HG03342 (cell line): ENCODE measurements around the gene CD72.

Experiments
- ATAC-seq: cut with Tn5 transposase; IDR thresholded peaks from one replicate; pipeline ENCODE4 v1.9.1; 2021; ENCODE audit warnings: mild to moderate bottlenecking, moderate library complexity; ENCODE audit not compliant: unreplicated experiment

The CD72 gene

DNA sequence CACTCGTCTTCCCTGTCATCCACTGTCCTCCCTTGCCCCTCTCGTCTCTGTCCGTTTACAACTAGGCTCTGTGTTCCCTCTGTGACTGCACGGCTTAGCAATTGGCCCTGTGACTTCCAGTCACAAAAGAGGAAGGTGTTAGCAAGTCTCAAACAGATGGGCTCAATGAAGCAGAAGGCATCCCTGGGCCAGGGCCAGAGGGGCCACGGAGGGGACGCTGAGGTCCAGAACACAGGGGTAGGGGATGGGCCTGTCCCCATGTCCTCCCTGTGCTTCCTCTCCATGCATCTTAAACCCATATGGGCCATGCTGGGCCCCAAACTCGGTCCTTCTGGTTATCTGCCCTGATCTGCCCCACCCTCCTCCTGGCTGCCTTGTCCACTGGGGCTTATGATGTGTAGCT is at the start of gene CD72:
CD72 (minus strand) TSS at position 89 of the 403 bp plus-strand sequence. CDS start 110 bp downstream, outside the sequence.
- ATAC-seq: no peak

- no peak for ATAC-seq
Measured at GRCh38 chr9:35667939-35668338, 49.7 kb upstream of the CD72 start.

GRCh38 chr9:35666549-35666948 is 48.3 kb upstream of the CD72 start:
- no peak for ATAC-seq

DNA sequence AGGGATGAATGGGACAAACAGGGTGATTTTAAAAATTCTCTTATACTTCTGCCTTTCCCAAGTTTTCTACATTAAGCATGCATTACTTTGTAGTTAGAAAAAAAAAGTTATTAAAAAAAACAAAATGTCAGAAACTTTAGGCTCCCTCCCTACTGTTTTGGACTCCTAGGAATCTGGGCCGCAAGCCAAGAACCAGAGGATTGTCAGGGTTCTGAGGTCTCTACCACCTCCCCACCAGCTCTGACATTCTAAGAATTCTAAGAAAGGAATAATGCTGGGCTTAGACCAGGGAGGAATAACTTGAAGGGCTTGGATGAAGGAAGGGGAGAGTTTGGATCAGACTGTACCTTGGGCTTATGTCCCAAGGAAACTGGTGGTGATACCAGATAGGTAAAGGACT is 47.8 kb upstream of the CD72 start:
- no peak for ATAC-seq

DNA sequence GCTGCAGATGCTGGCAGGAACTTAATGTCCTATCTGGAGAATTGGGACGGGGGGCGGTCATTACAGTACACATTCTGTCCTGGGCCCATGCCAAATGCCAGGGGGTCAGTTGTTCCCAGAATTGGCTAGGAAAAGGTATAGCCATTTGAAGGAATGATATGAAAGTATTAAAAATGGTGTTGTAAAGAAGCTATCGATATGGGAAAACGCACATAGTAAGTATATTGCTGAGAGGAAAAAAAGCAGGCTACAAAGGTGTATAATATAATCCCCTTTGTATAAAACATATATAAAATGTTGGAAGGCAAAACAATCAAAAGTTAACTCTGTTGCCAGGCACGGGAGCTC is 47.2 kb upstream of the CD72 start:
- ATAC-seq: no peak

DNA sequence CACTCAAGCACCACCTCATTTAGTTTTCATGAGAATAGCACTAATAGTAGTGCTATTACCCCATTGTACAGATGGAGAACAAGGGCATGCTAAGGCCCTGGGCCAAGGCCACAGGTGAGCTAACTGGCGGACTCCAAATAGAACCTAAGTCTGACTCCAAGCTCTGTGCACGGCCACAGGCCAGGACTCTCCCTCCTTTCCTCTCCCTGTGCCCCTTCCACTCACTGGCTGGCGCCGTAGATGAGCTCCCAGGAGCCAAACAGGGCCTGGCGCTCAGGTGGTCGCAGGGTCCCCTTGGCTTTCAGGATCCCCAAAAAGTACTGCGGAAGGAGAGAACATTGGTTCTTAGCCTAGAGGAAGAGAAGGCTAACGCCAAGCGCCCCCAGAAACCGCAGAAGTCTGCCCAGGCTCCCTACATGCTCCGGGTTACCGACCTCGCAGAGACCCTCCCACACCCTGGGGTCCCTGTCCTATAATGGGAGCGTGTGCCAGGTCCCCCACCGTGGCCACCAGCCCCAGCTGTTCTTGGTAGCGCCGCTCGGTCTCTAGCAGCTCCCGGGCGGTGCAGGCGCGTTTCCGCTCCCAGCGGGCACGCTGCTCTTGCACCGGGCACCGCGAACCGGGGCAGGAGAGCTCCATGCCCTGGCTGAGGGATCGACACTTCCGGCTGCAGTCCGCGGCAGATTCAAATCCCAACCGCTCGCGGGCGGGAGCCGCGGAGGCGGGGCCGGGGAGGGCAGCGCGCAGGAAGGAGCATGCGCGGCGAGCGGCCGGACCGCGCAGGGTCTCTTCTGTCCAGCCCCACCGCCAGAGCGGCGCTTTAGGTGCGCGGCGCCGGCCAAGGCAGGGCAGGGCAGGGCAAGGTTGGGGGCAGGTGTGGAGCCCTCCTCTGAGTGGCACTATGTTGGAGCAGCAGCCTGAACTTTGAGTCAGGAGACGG is 46.6 kb upstream of the CD72 start, which contains the start of gene ARHGEF39:
ARHGEF39 (minus strand) TSS at position 665 of the 940 bp plus-strand sequence; CDS start at position 639, 26 bp downstream.
- ATAC-seq: peak; percentile 73

DNA sequence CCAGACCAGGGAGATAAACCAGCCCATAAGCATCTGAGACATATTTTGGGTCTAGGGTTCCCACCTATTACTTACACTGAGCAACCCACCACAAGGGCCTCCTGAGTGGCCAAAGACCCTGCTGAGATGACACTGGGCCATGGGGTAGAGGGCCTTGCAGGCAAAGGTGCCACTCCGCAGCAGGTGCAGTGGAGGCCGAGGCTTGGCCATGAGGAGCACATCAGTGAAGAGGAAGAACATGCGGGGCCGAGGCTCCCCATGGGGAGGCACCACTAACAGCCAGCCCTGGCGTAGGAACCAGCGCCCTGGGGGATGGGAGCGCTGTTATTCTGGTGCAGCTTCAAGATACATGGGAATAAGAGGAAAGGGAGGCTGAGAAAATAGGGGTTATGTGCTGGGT is 44.2 kb upstream of the CD72 start:
- ATAC-seq: no peak

DNA sequence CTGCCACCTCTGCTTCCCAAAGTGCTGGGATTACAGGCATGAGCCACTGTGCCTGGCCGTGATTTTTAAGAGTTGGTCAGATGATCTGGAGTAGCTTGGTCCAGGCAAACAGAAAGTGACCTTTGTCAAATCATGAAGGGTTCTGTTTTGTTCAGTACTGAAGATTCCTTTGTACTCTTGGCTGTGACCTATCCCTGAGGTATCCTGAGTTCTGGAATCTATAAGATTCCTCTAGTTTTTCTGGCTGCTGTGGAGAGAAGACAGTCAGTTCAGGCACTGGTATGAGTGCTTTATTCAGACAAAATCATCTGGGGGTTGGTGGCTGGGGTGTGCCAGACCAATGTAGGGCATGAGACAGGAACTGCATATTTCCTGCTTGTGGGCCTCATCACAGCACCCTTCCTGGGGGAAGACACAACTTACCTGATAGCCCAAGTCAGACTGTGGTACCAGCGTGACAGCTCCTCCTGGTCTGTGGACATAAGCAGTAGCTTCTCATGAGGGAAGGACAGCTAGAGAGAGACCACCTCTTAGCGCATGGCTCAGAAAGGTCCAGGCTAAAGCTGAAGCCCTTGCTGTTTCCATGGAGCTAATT is 43.6 kb upstream of the CD72 start:
- no peak for ATAC-seq

DNA sequence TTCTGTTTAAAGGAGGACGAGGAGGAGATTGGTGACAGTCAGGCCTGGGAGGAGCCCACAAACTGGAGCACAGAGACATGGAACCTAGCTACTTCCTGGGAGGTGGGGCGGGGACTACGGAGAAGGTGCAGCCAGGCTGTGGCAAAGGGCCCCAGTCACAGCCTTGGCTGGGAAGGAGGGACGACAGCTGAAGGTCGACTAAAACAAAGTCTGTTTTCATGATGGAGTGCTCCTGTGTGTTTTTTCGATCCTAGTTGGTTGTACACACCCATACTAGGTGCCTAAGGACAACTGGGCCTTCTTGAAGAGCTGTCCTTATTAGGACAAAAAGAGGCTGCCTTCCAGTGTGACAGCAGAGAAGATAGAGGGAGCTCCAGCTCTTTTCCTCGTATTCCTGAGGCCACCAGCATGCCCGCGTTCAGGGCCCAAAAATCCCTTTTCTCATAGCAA is 42.8 kb upstream of the CD72 start:
- no peak for ATAC-seq

GRCh38 chr9:35659340-35659739 is 41.1 kb upstream of the CD72 start:
- no peak for ATAC-seq

DNA sequence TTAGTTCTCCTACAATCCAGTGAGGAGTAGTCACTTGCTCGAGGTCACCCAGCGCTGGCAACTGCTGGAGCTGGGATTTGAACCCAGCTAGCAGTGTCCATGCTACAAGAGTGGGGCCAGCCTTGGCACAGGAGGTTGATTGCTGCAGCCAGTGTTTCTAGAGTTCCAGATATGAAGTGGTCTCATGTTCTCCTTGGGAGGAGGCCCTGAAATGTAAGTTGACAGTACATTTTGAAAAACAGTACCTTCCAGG is 40.7 kb upstream of the CD72 start:
- ATAC-seq: no peak

DNA sequence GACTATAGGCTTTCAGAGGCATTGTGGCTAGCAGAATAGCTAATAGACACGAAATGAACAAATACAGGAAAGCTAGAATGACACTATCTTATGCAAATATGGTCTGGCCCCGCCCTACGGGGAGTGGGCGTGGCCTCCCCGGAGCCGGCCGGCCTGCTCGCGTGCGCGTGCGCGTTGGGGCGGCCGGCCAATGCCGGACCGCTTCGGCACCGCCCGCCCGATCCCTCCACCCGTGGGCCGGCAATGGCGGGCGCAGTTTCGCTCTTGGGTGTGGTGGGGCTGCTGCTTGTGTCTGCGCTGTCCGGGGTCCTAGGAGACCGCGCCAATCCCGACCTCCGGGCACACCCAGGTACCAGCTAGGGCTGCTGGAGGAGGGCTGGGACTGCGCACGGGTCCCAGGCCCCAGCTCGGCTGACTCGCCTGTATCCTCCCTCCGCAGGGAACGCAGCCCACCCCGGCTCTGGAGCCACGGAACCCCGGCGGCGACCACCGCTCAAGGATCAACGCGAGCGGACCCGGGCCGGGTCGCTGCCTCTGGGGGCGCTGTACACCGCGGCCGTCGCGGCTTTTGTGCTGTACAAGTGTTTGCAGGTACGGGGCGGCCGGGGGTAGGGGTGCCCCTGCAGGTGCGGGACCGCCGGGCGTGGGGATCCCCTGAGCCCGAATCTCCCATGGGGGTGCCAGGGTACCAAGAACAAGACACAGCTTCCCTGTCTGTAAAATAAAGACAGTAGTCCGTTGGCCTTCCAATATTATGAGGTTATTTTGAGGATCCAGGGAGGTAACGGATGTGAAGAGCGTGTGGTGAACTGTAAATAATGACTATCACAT is 40.1 kb upstream of the CD72 start, which contains the start of gene CCDC107:
CCDC107 (plus strand) TSS at position 156 of the 831 bp plus-strand sequence; CDS start at position 244, 88 bp downstream.
- ATAC-seq: peak; percentile 56

GRCh38 chr9:35657546-35658136 is 39.4 kb upstream of the CD72 start, which contains the start of gene RMRP:
TSS of gene RMRP (minus strand) at chr9:35658019.
- peak; percentile 77 for ATAC-seq

- no peak for ATAC-seq
Measured at GRCh38 chr9:35656831-35657545, 38.8 kb upstream of the CD72 start.

DNA sequence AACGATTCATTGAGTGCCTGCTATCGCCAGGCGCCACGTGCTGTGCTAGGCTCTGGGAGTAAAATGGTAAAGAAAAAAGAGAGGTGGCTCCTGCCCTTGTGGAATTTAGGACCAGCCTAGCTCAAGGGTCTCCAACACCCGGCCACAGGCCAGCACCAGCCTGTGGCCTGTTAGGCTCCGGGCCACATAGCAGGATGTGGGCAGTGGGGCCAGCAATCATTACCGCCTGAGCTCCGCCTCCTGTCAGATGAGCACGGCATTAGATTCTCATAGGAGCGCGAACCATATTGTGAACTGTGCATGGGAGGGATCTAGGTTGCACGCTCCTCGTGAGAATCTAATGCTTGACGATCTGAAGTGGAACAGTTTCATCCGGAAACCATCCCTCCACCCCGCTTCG is 38.1 kb upstream of the CD72 start:
- ATAC-seq: no peak

- no peak for ATAC-seq
Measured at GRCh38 chr9:35653611-35654010, 35.4 kb upstream of the CD72 start.

- ATAC-seq: no peak
Measured at GRCh38 chr9:35652829-35653209, 34.6 kb upstream of the CD72 start.

DNA sequence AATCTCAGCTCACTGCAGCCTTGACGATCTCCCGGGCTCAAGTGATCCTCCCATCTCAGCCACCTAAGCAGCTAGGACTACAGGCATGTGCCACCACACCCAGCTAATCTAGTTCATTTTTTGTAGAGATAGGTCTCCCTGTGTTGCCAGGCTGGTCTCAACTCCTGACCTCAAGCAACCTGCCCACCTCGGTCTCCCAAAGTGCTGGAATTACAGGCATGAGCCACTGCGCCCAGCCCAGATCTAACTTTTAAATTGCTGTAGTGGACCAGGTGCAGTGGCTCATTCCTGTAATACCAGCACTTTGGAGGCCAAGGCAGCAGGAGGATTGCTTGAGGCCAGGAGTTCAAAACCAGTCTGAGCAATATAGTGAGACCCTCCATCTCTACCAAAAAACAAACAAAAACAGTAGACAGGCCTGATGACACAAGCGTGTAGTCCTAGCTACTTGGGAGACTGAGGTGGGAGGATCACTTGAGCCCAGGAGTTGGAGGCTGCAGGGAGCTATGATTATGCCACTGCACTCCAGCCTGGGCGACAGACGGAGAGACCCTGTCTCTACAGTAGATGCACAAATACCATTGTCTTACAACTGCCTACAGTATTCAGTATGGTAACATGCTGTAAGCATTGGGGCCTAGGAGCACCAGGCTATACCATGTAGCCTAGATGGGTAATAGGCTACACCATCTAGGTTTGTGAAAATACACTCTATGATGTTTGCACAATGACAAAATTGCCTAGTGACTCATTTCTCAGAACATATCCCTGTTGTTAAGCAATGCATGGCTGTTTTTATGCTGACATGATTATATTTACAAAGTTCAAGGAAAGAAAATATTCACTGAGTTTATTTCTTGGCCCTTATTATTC is 34.0 kb upstream of the CD72 start:
- ATAC-seq: no peak
